Vagina (tissue), 1 donor: ENCODE measurements around the gene EIF2D. TPM values are rescaled to one million over a fixed set of nuclear protein-coding genes. Genes with fewer than 3 reads are reported as not detected.

Source experiments
- total RNA-seq: library from RNA; depleted of rRNA; stranded (reverse); fragments of >200 nt; gene quantifications from one replicate; pipeline ENCODE4 v1.2.3, GENCODE V29; 2016

EIF2D gene
- total RNA-seq, 1 donor from 2014 or later = 48.9 TPM

Other genes starting within 250 kb of the EIF2D start
- gene IKBKE, start 142.0 kb downstream of the EIF2D start, total RNA-seq = 10.1 TPM
- 28.5 TPM for gene RASSF5, start 104.9 kb downstream of the EIF2D start, total RNA-seq
- gene DYRK3, start 23.1 kb upstream of the EIF2D start, total RNA-seq = 5.9 TPM
- 51.1 TPM for gene MAPKAPK2, start 72.4 kb upstream of the EIF2D start, total RNA-seq
- gene IL19, start 158.3 kb upstream of the EIF2D start, total RNA-seq = not detected
- gene IL10, start 160.0 kb upstream of the EIF2D start, total RNA-seq = 2.7 TPM